A549 (cell line): ENCODE measurements around the gene HIGD1B.

Experiments
- CEBPB ChIP-seq, 2 experiments: fragments of >200 bp in 1 of 2; sonication (Bioruptor Twin) in 1 of 2; formaldehyde crosslinking in 1 of 2; IDR thresholded peaks; 2 replicates each; pipeline ENCODE4 v1.6.1; 2012 to 2016
- EP300 ChIP-seq, 2 experiments: fragments of >200 bp; sonication (Bioruptor Twin); formaldehyde crosslinking; IDR thresholded peaks; 2 replicates in 1 of 2; 3 replicates in 1 of 2; pipeline ENCODE4 v1.6.1; 2016 to 2017
- KDM1A ChIP-seq: fragments of 200-600 bp; sonication (generic); IDR thresholded peaks from 2 replicates; pipeline ENCODE4 v1.6.1; 2016; ENCODE audit warnings: low read depth, mild to moderate bottlenecking
- POLR2A ChIP-seq: IDR thresholded peaks from 2 replicates; pipeline ENCODE4 v1.6.1; 2012; ENCODE audit warnings: mild to moderate bottlenecking, low read length
- RAD21 ChIP-seq, 2 experiments: fragments of >200 bp in 1 of 2; sonication (Bioruptor Twin) in 1 of 2; formaldehyde crosslinking in 1 of 2; IDR thresholded peaks in 1 of 2; conservative IDR thresholded peaks in 1 of 2; 2 replicates in 1 of 2; 3 replicates in 1 of 2; pipeline ENCODE4 v1.6.1; 2012 to 2018; ENCODE audit warnings: inconsistent platforms in 1 of 2
- SMC3 ChIP-seq: fragments of >200 bp; sonication (Bioruptor Twin); formaldehyde crosslinking; IDR thresholded peaks from 3 replicates; pipeline ENCODE4 v1.6.1; 2018; ENCODE audit warnings: inconsistent platforms
- TP53 ChIP-seq: fragments of 250-450 bp; sonication (Bioruptor Pico); IDR thresholded peaks from 2 replicates; pipeline ENCODE4 v1.5.0; 2021; ENCODE audit warnings: mild to moderate bottlenecking, moderate library complexity
- ZC3H11A ChIP-seq: fragments of 450-650 bp; IDR thresholded peaks from 2 replicates; pipeline ENCODE4 v1.6.1; 2014; ENCODE audit warnings: antibody characterized with exemption, mild to moderate bottlenecking
- TF ChIP-seq, protein P1 (sequence below): fragments of >200 bp; sonication (Bioruptor Twin); formaldehyde crosslinking; IDR thresholded peaks from 3 replicates; pipeline ENCODE4 v1.5.1; 2016
- TF ChIP-seq, protein P2 (sequence below): IDR thresholded peaks from 2 replicates; pipeline ENCODE4 v1.6.1; 2012
- TF ChIP-seq, protein P3 (sequence below): fragments of 250-450 bp; sonication (Bioruptor Pico); IDR thresholded peaks from 2 replicates; pipeline ENCODE4 v1.5.0; 2021; ENCODE audit warnings: mild to moderate bottlenecking, moderate library complexity, borderline replicate concordance

DNA sequence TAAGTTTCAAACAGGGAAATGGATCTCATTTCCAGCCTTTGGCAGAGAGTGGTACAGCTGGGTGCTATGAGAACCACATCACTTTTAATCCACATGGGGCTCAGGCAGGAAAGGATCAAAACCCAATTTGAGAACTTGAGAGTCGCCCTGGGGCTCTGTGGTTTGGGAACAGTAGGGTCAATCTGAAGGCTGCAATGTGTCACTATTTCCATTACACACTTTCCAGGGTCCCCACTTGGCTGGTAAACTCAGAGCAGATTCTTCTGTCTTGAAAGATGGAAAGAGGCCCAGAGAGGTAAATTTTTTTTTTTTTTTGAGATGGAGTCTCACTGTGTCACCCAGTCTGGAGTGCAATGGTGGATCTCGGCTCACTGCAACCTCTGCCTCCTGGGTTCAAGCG, 6.7 kb upstream of the HIGD1B start:
- TF ChIP-seq POLR2A = no peak
- TF ChIP-seq, protein P1, sequence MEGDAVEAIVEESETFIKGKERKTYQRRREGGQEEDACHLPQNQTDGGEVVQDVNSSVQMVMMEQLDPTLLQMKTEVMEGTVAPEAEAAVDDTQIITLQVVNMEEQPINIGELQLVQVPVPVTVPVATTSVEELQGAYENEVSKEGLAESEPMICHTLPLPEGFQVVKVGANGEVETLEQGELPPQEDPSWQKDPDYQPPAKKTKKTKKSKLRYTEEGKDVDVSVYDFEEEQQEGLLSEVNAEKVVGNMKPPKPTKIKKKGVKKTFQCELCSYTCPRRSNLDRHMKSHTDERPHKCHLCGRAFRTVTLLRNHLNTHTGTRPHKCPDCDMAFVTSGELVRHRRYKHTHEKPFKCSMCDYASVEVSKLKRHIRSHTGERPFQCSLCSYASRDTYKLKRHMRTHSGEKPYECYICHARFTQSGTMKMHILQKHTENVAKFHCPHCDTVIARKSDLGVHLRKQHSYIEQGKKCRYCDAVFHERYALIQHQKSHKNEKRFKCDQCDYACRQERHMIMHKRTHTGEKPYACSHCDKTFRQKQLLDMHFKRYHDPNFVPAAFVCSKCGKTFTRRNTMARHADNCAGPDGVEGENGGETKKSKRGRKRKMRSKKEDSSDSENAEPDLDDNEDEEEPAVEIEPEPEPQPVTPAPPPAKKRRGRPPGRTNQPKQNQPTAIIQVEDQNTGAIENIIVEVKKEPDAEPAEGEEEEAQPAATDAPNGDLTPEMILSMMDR = no peak
- TF ChIP-seq CEBPB (IDR thresholded peaks at IDR 0.05) = no peak
- TF ChIP-seq EP300 (IDR thresholded peaks at IDR 0.05) = no peak
- TF ChIP-seq, protein P2, sequence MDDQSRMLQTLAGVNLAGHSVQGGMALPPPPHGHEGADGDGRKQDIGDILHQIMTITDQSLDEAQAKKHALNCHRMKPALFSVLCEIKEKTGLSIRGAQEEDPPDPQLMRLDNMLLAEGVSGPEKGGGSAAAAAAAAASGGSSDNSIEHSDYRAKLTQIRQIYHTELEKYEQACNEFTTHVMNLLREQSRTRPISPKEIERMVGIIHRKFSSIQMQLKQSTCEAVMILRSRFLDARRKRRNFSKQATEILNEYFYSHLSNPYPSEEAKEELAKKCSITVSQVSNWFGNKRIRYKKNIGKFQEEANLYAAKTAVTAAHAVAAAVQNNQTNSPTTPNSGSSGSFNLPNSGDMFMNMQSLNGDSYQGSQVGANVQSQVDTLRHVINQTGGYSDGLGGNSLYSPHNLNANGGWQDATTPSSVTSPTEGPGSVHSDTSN = no peak
- no peak for TF ChIP-seq RAD21 (conservative IDR thresholded peaks at IDR 0.05 in 1 of 2, IDR thresholded peaks at IDR 0.05 in 1 of 2)
- TF ChIP-seq, protein P3, sequence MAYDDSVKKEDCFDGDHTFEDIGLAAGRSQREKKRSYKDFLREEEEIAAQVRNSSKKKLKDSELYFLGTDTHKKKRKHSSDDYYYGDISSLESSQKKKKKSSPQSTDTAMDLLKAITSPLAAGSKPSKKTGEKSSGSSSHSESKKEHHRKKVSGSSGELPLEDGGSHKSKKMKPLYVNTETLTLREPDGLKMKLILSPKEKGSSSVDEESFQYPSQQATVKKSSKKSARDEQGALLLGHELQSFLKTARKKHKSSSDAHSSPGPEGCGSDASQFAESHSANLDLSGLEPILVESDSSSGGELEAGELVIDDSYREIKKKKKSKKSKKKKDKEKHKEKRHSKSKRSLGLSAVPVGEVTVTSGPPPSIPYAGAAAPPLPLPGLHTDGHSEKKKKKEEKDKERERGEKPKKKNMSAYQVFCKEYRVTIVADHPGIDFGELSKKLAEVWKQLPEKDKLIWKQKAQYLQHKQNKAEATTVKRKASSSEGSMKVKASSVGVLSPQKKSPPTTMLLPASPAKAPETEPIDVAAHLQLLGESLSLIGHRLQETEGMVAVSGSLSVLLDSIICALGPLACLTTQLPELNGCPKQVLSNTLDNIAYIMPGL = no peak
- TF ChIP-seq SMC3 = no peak
- no peak for TF ChIP-seq ZC3H11A
- TF ChIP-seq KDM1A = no peak
- no peak for TF ChIP-seq TP53
